Measurements from ENCODE around the gene ARHGAP28. TPM values are rescaled to one million over a fixed set of nuclear protein-coding genes. Genes with fewer than 3 reads are reported as not detected.

Gene ARHGAP28
- total RNA-seq, 1 donor from 2014 or later: 7.6 TPM

- DNase-seq (ENCODE audit: extremely low spot score in 2 of 2): no peak
- H3K4me3 ChIP-seq: no peak overlapping the region
- no peak overlapping the region for H3K27ac ChIP-seq
- H3K4me1 ChIP-seq: peaks cover 23% of the 10 kb centered on the region
- H3K36me3 ChIP-seq: no peaks in the 10 kb centered on the region
- no peaks in the 10 kb centered on the region for H3K9me3 ChIP-seq
- intact Hi-C loops (cut with DNase I): no loop called here
- H3K27me3 ChIP-seq: no peaks in the 10 kb centered on the region
- no peak for TF ChIP-seq CTCF (IDR thresholded peaks at IDR 0.05)
- no peak for TF ChIP-seq POLR2A (IDR thresholded peaks at IDR 0.05)
- TF ChIP-seq POLR2AphosphoS5 (IDR thresholded peaks at IDR 0.05; ENCODE audit: insufficient read depth in 1 of 2, low read depth in 1 of 2): no peak
Observed at GRCh38 chr18:6733758-6734157, 4.2 kb downstream of the ARHGAP28 start.

- H3K36me3 ChIP-seq: no peaks in the 10 kb centered on the region
- no peaks in the 10 kb centered on the region for H3K9me3 ChIP-seq
- DNase-seq (ENCODE audit: extremely low spot score in 2 of 2): no peak
- no peak for TF ChIP-seq CTCF (IDR thresholded peaks at IDR 0.05)
- no peak for TF ChIP-seq POLR2AphosphoS5 (IDR thresholded peaks at IDR 0.05; ENCODE audit: insufficient read depth in 1 of 2, low read depth in 1 of 2)
- TF ChIP-seq POLR2A (IDR thresholded peaks at IDR 0.05): no peak
- H3K4me3 ChIP-seq: no peak overlapping the region
- no peaks in the 10 kb centered on the region for H3K27me3 ChIP-seq
- peaks cover 21% of the 10 kb centered on the region for H3K4me1 ChIP-seq
- no peak overlapping the region for H3K27ac ChIP-seq
- intact Hi-C loops (cut with DNase I): no loop called here
Observed at GRCh38 chr18:6734726-6735430, 5.4 kb downstream of the ARHGAP28 start.

- no peak overlapping the region for H3K4me3 ChIP-seq
- DNase-seq (ENCODE audit: extremely low spot score in 2 of 2): no peak
- H3K27ac ChIP-seq: no peak overlapping the region
- peaks cover 29% of the 10 kb centered on the region for H3K4me1 ChIP-seq
- no peaks in the 10 kb centered on the region for H3K9me3 ChIP-seq
- H3K27me3 ChIP-seq: no peaks in the 10 kb centered on the region
- no peaks in the 10 kb centered on the region for H3K36me3 ChIP-seq
- intact Hi-C loops (cut with DNase I): no loop called here
- no peak for TF ChIP-seq POLR2AphosphoS5 (IDR thresholded peaks at IDR 0.05; ENCODE audit: insufficient read depth in 1 of 2, low read depth in 1 of 2)
- no peak for TF ChIP-seq CTCF (IDR thresholded peaks at IDR 0.05)
- no peak for TF ChIP-seq POLR2A (IDR thresholded peaks at IDR 0.05)
Observed at GRCh38 chr18:6737833-6738232, 8.3 kb downstream of the ARHGAP28 start.

GRCh38 chr18:6738622-6739021 lies 9.1 kb downstream of the ARHGAP28 start:
- H3K4me3 ChIP-seq: no peak overlapping the region
- no peak for TF ChIP-seq POLR2A (IDR thresholded peaks at IDR 0.05)
- no peak for TF ChIP-seq POLR2AphosphoS5 (IDR thresholded peaks at IDR 0.05; ENCODE audit: insufficient read depth in 1 of 2, low read depth in 1 of 2)
- no peak for TF ChIP-seq CTCF (IDR thresholded peaks at IDR 0.05)
- no peak for DNase-seq (ENCODE audit: extremely low spot score in 2 of 2)
- no peaks in the 10 kb centered on the region for H3K27me3 ChIP-seq
- peaks cover 29% of the 10 kb centered on the region for H3K4me1 ChIP-seq
- intact Hi-C loops (cut with DNase I): no loop called here
- H3K9me3 ChIP-seq: no peaks in the 10 kb centered on the region
- no peaks in the 10 kb centered on the region for H3K36me3 ChIP-seq
- H3K27ac ChIP-seq: peak overlapping the region; percentile 11

- peak overlapping the region; percentile 64 for H3K27ac ChIP-seq
Observed at GRCh38 chr18:6741232-6741663, 11.7 kb downstream of the ARHGAP28 start.

More at GRCh38 chr18:6741232-6741663, 11.7 kb downstream of the ARHGAP28 start:
- no peak for DNase-seq (ENCODE audit: extremely low spot score in 2 of 2)
- TF ChIP-seq POLR2A (IDR thresholded peaks at IDR 0.05): no peak
- peak in 1 of 2 donors; percentile 29 for TF ChIP-seq POLR2AphosphoS5 (IDR thresholded peaks at IDR 0.05; ENCODE audit: insufficient read depth in 1 of 2, low read depth in 1 of 2)
- intact Hi-C loops (cut with DNase I): loop anchor here (5.0 kb wide), 1 partner anchor 141 kb away; no protein-coding TSS in a partner anchor
- Histone ChIP-seq H3K4me1 (peaks cover 29% of the 10 kb centered on the region), H3K9me3 (no peaks in the 10 kb centered on the region), H3K4me3 (no peak overlapping the region), H3K27me3 (no peaks in the 10 kb centered on the region), H3K36me3 (no peaks in the 10 kb centered on the region)

Measured in vagina (tissue), 2 donors.